SK-N-SH (cell line): ENCODE results near the gene APBA2. TPM values are rescaled to one million over a fixed set of nuclear protein-coding genes. Genes with fewer than 3 reads are reported as not detected.

ENCODE experiments used
- CTCF ChIA-PET: fragments of 300-600, 350-600 bp; formaldehyde crosslinking; extraction: SDS; loops from one replicate; lab custom pipeline; 2021; lab: Yijun Ruan, JAX
- POLR2A ChIA-PET: fragments of 350-600 bp; sonication (Branson Sonifier 250); formaldehyde crosslinking; extraction: SDS; loops from one replicate; lab custom pipeline; 2020; ENCODE audit warnings: antibody characterized with exemption, inconsistent platforms; lab: Yijun Ruan, JAX
- DNase-seq: peaks from one replicate; pipeline ENCODE4 v3.0.0; 2012
- H2AFZ ChIP-seq: fragments of 200-600 bp; sonication (generic); 2 replicates; pipeline ENCODE4 v1.8.1; 2016; ENCODE audit warnings: antibody characterized with exemption, mild to moderate bottlenecking, low read depth
- H3F3A ChIP-seq: fragments of 200-600 bp; sonication (generic); replicated peaks from 2 replicates; pipeline ENCODE3; 2016; ENCODE audit warnings: antibody characterized with exemption, mild to moderate bottlenecking; ENCODE audit not compliant: insufficient read depth
- H3K27ac ChIP-seq, 2 experiments: fragments of 200-500 bp in 1 of 2; fragments of 200-600 bp in 1 of 2; sonication (Bioruptor generic) in 1 of 2; sonication (generic), shearing (Covaris generic) in 1 of 2; 2 replicates each; pipeline versions ENCODE4 v1.5.1 to v1.6.1; 2014 to 2016; ENCODE audit warnings: low read depth in 2 of 2, inconsistent platforms in 1 of 2, low read length in 1 of 2, mild to moderate bottlenecking in 1 of 2, mixed read lengths in 1 of 2
- H3K27me3 ChIP-seq: fragments of 200-600 bp; sonication (generic), shearing (Covaris generic); 2 replicates; pipeline ENCODE4 v1.6.1; 2016; ENCODE audit warnings: mixed run types; ENCODE audit not compliant: insufficient read depth
- H3K36me3 ChIP-seq, 2 experiments: fragments of 200-500 bp in 1 of 2; fragments of 200-600 bp in 1 of 2; sonication (Bioruptor generic) in 1 of 2; sonication (generic) in 1 of 2; replicated peaks in 1 of 2; 2 replicates each; pipeline versions ENCODE3 to v1.5.1; 2014 to 2016; ENCODE audit warnings: low read length in 1 of 2, mild to moderate bottlenecking in 1 of 2; ENCODE audit not compliant: insufficient read depth in 2 of 2, control insufficient read depth in 1 of 2
- H3K4me1 ChIP-seq, 2 experiments: fragments of 200-500 bp in 1 of 2; fragments of 200-600 bp in 1 of 2; sonication (Bioruptor generic) in 1 of 2; sonication (generic), shearing (Covaris generic) in 1 of 2; 2 replicates each; pipeline versions ENCODE4 v1.5.1 to v1.6.1; 2014 to 2016; ENCODE audit warnings: low read depth in 1 of 2, low read length in 1 of 2, mixed run types in 1 of 2; ENCODE audit not compliant: insufficient read depth in 2 of 2, control insufficient read depth in 1 of 2
- H3K4me2 ChIP-seq: fragments of 200-600 bp; sonication (generic), shearing (Covaris generic); 2 replicates; pipeline ENCODE4 v1.6.1; 2017; ENCODE audit warnings: mixed run types
- H3K4me3 ChIP-seq, 2 experiments: fragments of 200-500 bp in 1 of 2; fragments of 200-600 bp in 1 of 2; sonication (Bioruptor generic) in 1 of 2; sonication (generic), shearing (Covaris generic) in 1 of 2; 2 replicates each; pipeline versions ENCODE4 v1.5.1 to v1.8.1; 2014 to 2016; ENCODE audit warnings: low read depth in 2 of 2, inconsistent platforms in 1 of 2, low read length in 1 of 2, mild to moderate bottlenecking in 1 of 2, mixed read lengths in 1 of 2, moderate library complexity in 1 of 2
- H3K79me2 ChIP-seq: fragments of 200-600 bp; sonication (generic); 2 replicates; pipeline ENCODE4 v1.8.1; 2017; ENCODE audit warnings: mild to moderate bottlenecking; ENCODE audit not compliant: insufficient read depth
- H3K9ac ChIP-seq: fragments of 200-600 bp; sonication (generic); 2 replicates; pipeline ENCODE4 v1.6.1; 2017; ENCODE audit warnings: mixed run types
- H3K9me2 ChIP-seq: fragments of 200-600 bp; sonication (generic); 2 replicates; pipeline ENCODE4 v1.6.1; 2017; ENCODE audit warnings: mixed run types
- H3K9me3 ChIP-seq: fragments of 200-600 bp; sonication (generic); 2 replicates; pipeline ENCODE4 v1.6.1; 2017; ENCODE audit warnings: mixed run types, mild to moderate bottlenecking, moderate library complexity
- H4K20me1 ChIP-seq: fragments of 200-600 bp; sonication (generic); 2 replicates; pipeline ENCODE4 v1.6.1; 2017; ENCODE audit warnings: mild to moderate bottlenecking, mixed run types; ENCODE audit not compliant: insufficient read depth
- CHD2 ChIP-seq: fragments of 150-350 bp; IDR thresholded peaks from 2 replicates; pipeline ENCODE4 v1.6.1; 2018; ENCODE audit warnings: low read length; ENCODE audit not compliant: partially characterized antibody
- EP300 ChIP-seq, 2 experiments: IDR thresholded peaks; 2 replicates each; pipeline versions ENCODE4 v1.4.0 to v1.6.1; 2012; ENCODE audit warnings: borderline replicate concordance in 1 of 2, low read depth in 1 of 2, low read length in 1 of 2
- GABPA ChIP-seq: IDR thresholded peaks from 2 replicates; pipeline ENCODE4 v1.4.0; 2012; ENCODE audit warnings: low read depth, mild to moderate bottlenecking
- JUND ChIP-seq: IDR thresholded peaks from 2 replicates; pipeline ENCODE4 v1.4.0; 2012
- MEF2A ChIP-seq: IDR thresholded peaks from 2 replicates; pipeline ENCODE4 v1.4.0; 2012; ENCODE audit warnings: low read depth, borderline replicate concordance
- NFIC ChIP-seq: IDR thresholded peaks from 2 replicates; pipeline ENCODE4 v1.4.0; 2012; ENCODE audit warnings: borderline replicate concordance
- NRF1 ChIP-seq: IDR thresholded peaks from 2 replicates; pipeline ENCODE4 v1.6.1; 2012; ENCODE audit warnings: low read depth, mild to moderate bottlenecking, low read length
- RCOR1 ChIP-seq: fragments of 150-350 bp; IDR thresholded peaks from 2 replicates; pipeline ENCODE4 v1.6.1; 2017; ENCODE audit warnings: antibody characterized with exemption, low read length
- RFX5 ChIP-seq: IDR thresholded peaks from 2 replicates; pipeline ENCODE4 v1.6.1; 2012; ENCODE audit warnings: mild to moderate bottlenecking, improper control_type of control experiment, low read length
- WGBS: methylation state at CpG from one replicate; pipeline ENCODE4 v1.1.6; 2017; ENCODE audit warnings: low lambda C conversion rate; 5-methylcytosine and 5-hydroxymethylcytosine counted together
- polyA plus RNA-seq, 3 experiments: library from polyadenylated mRNA; depleted of rRNA; stranded (reverse); fragments of >200 nt; gene quantifications; 2 replicates each; pipeline ENCODE4 v1.2.3, GENCODE V29; 2012
- TF ChIP-seq, protein P1 (sequence below): IDR thresholded peaks from 2 replicates; pipeline ENCODE4 v1.6.1; 2012; ENCODE audit warnings: mild to moderate bottlenecking, low read depth, low read length, moderate library complexity
- TF ChIP-seq, protein P2 (sequence below): IDR thresholded peaks from 2 replicates; pipeline ENCODE4 v1.4.0; 2012; ENCODE audit warnings: low read depth, borderline replicate concordance
- TF ChIP-seq, protein P3 (sequence below): fragments of 200-600 bp; sonication (generic); IDR thresholded peaks from 2 replicates; pipeline ENCODE4 v1.6.1; 2017; ENCODE audit warnings: antibody characterized with exemption, mild to moderate bottlenecking, moderate library complexity

Gene APBA2
- polyA plus RNA-seq, 1 of the 3 experiments (the other 2 are of a cell fraction) = 12.7 TPM

DNA sequence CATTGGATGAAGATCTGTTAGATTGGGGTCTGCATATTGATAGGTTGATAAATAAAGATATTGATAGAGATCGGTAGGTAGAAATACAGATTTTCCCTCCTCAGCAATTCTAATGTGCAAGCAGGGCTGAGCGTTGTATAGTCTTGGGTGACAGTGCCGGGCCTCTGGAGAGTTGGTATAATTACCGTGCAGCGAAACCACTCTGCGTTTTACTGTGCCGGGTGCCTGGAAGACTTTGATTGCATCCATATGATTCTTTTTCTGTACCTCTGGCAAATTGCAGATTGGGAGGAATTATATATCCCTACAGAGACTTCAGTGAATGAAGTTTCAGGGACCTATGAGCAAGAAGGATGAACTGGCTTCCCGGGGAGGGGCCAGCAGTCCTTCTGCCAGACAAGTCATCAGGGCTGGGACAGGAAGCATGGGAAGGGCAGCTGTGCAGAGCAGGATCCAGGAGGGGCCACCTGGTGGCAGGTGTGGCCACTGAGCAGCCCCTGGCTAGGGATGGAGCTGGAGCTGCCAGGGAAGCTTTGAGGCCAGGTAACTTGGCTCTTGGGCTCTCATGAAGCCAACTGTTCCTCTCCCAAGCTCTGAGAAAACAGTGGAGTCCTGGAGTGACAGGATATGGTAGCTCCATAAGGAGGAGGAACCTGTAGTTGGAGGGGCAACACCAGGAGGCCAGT lies 132.5 kb downstream of the APBA2 start:
- Histone ChIP-seq H3K4me3 (no peak overlapping the region), H2AFZ (no peak overlapping the region), H3F3A (no peaks in the 10 kb centered on the region), H3K27me3 (no peaks in the 10 kb centered on the region), H3K79me2 (no peaks in the 10 kb centered on the region), H4K20me1 (no peaks in the 10 kb centered on the region), H3K9me3 (no peaks in the 10 kb centered on the region), H3K36me3 (no peaks in the 10 kb centered on the region), H3K4me1 (peaks cover 0 to 4% of the 10 kb centered on the region in 2 experiments; a peak in 1 of 4 replicates), H3K27ac (no peak overlapping the region), H3K9me2 (no peaks in the 10 kb centered on the region), H3K4me2 (no peak overlapping the region), H3K9ac (no peak overlapping the region)
- WGBS = 91% methylated on average over 8 of the region's 8 CpGs
- no peak for DNase-seq
- no peak for TF ChIP-seq RCOR1
- TF ChIP-seq, protein P1, sequence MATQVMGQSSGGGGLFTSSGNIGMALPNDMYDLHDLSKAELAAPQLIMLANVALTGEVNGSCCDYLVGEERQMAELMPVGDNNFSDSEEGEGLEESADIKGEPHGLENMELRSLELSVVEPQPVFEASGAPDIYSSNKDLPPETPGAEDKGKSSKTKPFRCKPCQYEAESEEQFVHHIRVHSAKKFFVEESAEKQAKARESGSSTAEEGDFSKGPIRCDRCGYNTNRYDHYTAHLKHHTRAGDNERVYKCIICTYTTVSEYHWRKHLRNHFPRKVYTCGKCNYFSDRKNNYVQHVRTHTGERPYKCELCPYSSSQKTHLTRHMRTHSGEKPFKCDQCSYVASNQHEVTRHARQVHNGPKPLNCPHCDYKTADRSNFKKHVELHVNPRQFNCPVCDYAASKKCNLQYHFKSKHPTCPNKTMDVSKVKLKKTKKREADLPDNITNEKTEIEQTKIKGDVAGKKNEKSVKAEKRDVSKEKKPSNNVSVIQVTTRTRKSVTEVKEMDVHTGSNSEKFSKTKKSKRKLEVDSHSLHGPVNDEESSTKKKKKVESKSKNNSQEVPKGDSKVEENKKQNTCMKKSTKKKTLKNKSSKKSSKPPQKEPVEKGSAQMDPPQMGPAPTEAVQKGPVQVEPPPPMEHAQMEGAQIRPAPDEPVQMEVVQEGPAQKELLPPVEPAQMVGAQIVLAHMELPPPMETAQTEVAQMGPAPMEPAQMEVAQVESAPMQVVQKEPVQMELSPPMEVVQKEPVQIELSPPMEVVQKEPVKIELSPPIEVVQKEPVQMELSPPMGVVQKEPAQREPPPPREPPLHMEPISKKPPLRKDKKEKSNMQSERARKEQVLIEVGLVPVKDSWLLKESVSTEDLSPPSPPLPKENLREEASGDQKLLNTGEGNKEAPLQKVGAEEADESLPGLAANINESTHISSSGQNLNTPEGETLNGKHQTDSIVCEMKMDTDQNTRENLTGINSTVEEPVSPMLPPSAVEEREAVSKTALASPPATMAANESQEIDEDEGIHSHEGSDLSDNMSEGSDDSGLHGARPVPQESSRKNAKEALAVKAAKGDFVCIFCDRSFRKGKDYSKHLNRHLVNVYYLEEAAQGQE = no peak
- TF ChIP-seq GABPA = no peak
- TF ChIP-seq RFX5 = no peak
- TF ChIP-seq, protein P2, sequence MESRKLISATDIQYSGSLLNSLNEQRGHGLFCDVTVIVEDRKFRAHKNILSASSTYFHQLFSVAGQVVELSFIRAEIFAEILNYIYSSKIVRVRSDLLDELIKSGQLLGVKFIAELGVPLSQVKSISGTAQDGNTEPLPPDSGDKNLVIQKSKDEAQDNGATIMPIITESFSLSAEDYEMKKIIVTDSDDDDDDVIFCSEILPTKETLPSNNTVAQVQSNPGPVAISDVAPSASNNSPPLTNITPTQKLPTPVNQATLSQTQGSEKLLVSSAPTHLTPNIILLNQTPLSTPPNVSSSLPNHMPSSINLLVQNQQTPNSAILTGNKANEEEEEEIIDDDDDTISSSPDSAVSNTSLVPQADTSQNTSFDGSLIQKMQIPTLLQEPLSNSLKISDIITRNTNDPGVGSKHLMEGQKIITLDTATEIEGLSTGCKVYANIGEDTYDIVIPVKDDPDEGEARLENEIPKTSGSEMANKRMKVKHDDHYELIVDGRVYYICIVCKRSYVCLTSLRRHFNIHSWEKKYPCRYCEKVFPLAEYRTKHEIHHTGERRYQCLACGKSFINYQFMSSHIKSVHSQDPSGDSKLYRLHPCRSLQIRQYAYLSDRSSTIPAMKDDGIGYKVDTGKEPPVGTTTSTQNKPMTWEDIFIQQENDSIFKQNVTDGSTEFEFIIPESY = no peak
- no peak for TF ChIP-seq EP300 (IDR thresholded peaks at IDR 0.05; ENCODE audit: borderline replicate concordance in 1 of 2, low read depth in 1 of 2, low read length in 1 of 2)
- no peak for TF ChIP-seq NRF1
- TF ChIP-seq, protein P3, sequence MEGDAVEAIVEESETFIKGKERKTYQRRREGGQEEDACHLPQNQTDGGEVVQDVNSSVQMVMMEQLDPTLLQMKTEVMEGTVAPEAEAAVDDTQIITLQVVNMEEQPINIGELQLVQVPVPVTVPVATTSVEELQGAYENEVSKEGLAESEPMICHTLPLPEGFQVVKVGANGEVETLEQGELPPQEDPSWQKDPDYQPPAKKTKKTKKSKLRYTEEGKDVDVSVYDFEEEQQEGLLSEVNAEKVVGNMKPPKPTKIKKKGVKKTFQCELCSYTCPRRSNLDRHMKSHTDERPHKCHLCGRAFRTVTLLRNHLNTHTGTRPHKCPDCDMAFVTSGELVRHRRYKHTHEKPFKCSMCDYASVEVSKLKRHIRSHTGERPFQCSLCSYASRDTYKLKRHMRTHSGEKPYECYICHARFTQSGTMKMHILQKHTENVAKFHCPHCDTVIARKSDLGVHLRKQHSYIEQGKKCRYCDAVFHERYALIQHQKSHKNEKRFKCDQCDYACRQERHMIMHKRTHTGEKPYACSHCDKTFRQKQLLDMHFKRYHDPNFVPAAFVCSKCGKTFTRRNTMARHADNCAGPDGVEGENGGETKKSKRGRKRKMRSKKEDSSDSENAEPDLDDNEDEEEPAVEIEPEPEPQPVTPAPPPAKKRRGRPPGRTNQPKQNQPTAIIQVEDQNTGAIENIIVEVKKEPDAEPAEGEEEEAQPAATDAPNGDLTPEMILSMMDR = no peak
- no peak for TF ChIP-seq JUND
- TF ChIP-seq NFIC = no peak
- TF ChIP-seq MEF2A = no peak
- no peak for TF ChIP-seq CHD2
- POLR2A ChIA-PET = no interaction called here
- CTCF ChIA-PET = no interaction called here
